ENCODE measurements around the gene IDH1. TPM values are rescaled to one million over a fixed set of nuclear protein-coding genes. Genes with fewer than 3 reads are reported as not detected.

The IDH1 gene
- 103 and 107 TPM in 2 replicates for total RNA-seq

DNA sequence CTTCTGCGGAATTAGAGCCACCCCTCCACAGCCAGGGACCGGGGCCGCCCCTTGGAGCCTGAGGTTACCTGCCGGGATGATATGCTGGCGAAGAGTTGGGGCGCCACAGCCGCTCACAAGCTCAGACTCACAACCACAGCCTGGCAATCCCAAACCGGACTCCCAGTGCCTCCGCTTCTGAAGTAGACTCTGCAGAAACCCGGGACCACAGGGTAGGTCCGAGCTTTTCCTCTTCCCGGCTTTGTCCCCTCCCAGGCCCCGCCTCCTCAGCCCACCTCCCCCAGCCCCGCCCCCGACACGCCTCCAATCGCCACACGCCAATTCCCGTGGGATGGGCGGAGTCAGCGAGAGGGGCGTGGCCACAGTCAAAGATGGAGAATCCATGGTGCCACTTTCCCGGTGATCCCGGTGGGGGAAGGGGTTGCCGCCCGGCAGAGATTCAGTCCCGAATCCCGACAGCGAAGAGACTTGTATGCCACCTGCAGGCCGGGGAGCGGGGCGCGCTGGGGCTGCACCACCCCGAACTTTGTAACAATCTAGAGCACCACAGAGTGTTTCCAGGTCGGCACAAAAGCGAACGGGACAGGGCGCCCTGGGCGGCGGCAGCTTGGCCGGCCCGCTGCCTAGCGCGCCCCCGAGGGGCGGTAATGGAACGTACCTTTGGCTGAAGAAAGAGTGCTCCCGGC lies at the start of gene IDH1:
IDH1 (minus strand) TSS at position 201 of the 686 bp plus-strand sequence. CDS start 3,520 bp downstream, outside the sequence.

DNA sequence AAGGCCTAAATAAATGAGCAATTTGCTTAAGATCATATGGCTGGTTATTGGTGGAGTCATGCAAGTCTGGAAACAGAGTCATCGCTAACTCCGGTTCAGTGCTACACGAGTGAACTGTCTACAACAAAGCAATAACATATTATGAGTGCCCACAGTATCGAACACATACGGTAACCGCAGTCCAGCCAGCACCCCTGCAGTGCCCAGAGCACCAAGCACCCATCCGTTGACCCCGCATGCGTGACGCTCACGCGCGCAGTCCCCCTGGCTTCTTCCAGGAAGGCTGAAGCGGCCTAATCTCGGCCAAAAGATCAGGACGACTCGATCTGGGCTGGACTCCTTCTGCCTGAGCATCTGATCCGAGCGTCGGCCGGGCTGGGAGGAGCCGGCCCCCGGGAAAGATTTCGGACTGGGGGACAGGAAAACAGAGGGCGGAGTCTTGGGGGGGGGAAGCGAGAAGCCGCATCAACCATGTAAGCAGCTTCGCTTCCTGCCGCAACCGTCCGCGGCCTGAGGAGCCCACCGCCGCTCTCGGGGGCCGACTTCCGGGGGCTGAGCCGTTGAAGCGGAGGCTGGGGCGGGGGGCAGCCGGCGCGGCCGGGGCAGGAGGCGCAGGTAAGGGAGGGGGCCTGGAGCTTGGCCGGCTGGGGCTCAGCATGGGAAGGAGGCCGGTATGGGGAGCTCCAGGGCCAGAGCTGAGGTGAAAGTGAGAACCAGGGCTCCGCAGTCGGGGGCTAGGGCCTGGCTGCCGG lies 11.1 kb upstream of the IDH1 start, which contains the start of gene PIKFYVE:
PIKFYVE (plus strand) TSS at position 455 of the 752 bp plus-strand sequence. CDS start 5,265 bp downstream, outside the sequence.

DNA sequence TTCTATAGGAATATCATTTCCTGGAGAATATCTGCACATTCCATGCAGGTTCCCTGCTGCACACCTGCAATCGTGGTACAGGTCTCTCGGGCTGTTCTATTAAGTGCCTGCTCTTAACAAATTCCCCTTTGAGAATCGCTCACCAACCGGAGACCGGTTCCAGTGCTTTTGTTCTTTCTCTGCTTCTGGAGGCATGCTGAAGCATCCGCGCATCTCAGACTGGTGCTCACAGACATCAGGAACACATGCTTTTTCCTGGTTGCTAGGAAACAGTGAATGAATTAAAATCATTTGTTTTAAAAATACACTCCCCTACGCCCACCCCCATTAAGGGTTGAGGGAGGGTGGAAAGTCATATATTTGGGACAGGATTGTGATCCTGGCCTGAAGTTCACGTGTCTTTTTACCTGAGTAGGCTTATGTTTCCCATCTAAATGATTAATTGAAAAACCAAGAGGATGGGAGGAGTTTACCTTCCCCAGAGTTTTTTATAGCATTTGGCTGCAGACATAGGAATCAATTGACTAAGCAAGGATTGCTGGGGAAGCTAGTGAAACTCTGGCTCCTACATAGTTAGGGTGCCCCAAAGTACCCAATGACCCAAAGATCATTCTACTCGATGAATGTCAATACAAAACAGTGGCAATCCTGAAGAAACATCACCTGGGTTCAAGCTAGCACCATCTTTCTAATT lies 64.9 kb downstream of the IDH1 start, which contains the start of gene C2orf80:
C2orf80 (minus strand) TSS at position 221 of the 694 bp plus-strand sequence. CDS start 3,044 bp downstream, outside the sequence.

Other genes with a start within 250 kb of the IDH1 start
- 11.5 and 31.6 TPM in 2 replicates for gene PLEKHM3, start 229.5 kb downstream of the IDH1 start, total RNA-seq
- not detected in 2 replicates for gene CRYGD, start 130.5 kb downstream of the IDH1 start, total RNA-seq
- not detected in 2 replicates for gene CRYGC, start 125.2 kb downstream of the IDH1 start, total RNA-seq
- not detected in 2 replicates for gene CRYGB, start 108.9 kb downstream of the IDH1 start, total RNA-seq
- gene CRYGA, start 91.5 kb downstream of the IDH1 start, total RNA-seq, result not detected in 2 replicates
- not detected in 2 replicates for gene C2orf80, start 65.0 kb downstream of the IDH1 start, total RNA-seq
- gene PIKFYVE, start 11.2 kb upstream of the IDH1 start, total RNA-seq, result 24.0 and 30.7 TPM in 2 replicates
- gene PTH2R, start 151.7 kb upstream of the IDH1 start, total RNA-seq, result not detected in 2 replicates

Data from regular cardiac myocyte (primary cell).